Transverse colon (tissue), 4 donors: ENCODE data around the gene DGCR2. TPM values are rescaled to one million over a fixed set of nuclear protein-coding genes. Genes with fewer than 3 reads are reported as not detected.
"Not testable (repeated sequence)": the region's sequence is repeated elsewhere in the genome, so short reads cannot be mapped to it uniquely, and the experiment has no call there.

ENCODE experiments used
- DNase-seq: peaks from one replicate; pipeline ENCODE4 v3.0.0-alpha.2; 2019
- H3K27ac ChIP-seq, 4 donors: fragments of 200-600 bp; sonication (generic); 2 replicates each; pipeline ENCODE4 v1.5.1; 2016 to 2018; ENCODE audit warnings: inconsistent platforms in 4 of 4
- H3K27me3 ChIP-seq: fragments of 200-600 bp; sonication (generic); 2 replicates; pipeline ENCODE4 v1.5.1; 2017; ENCODE audit warnings: inconsistent platforms
- H3K36me3 ChIP-seq, 4 donors: fragments of 200-600 bp; sonication (generic); 2 replicates each; pipeline ENCODE4 v1.5.1; 2017 to 2019; ENCODE audit warnings: inconsistent platforms in 4 of 4
- H3K4me1 ChIP-seq, 4 donors: fragments of 200-600 bp; sonication (generic); 2 replicates each; pipeline ENCODE4 v1.5.1; 2017 to 2020; ENCODE audit warnings: inconsistent platforms in 4 of 4
- H3K4me3 ChIP-seq, 4 donors: fragments of 200-600 bp; sonication (generic); 1 replicate in 1 of 4; 2 replicates in 3 of 4; pipeline versions ENCODE4 v1.5.1 to v1.6.1; 2017 to 2019; ENCODE audit warnings: inconsistent platforms in 4 of 4
- H3K9me3 ChIP-seq, 2 donors: fragments of 200-600 bp; sonication (generic); 2 replicates each; pipeline ENCODE4 v1.5.1; 2017 to 2019; ENCODE audit warnings: inconsistent platforms in 2 of 2
- CTCF ChIP-seq, 5 experiments: fragments of 200-600 bp in 3 of 5; fragments of 450-650 bp in 2 of 5; sonication (generic) in 3 of 5; IDR thresholded peaks; 1 replicate in 2 of 5; 2 replicates in 3 of 5; pipeline ENCODE4 v1.5.1; 2016 to 2017; ENCODE audit warnings: antibody characterized with exemption in 5 of 5, inconsistent platforms in 3 of 5, mild to moderate bottlenecking in 2 of 5, moderate library complexity in 1 of 5
- EP300 ChIP-seq: sonication (generic); formaldehyde crosslinking; IDR thresholded peaks from one replicate; pipeline ENCODE4 v1.6.1; 2017; ENCODE audit warnings: antibody characterized with exemption, low read depth
- POLR2A ChIP-seq: fragments of 450-650 bp; IDR thresholded peaks from one replicate; pipeline ENCODE4 v1.6.1; 2016; ENCODE audit warnings: antibody characterized with exemption, mild to moderate bottlenecking, moderate library complexity
- POLR2AphosphoS5 ChIP-seq, 3 donors: sonication (generic); formaldehyde crosslinking; IDR thresholded peaks; one replicate each; pipeline ENCODE4 v1.6.1; 2016; ENCODE audit warnings: antibody characterized with exemption in 3 of 3
- WGBS, 2 donors: methylation state at CpG; one replicate each; pipeline ENCODE4 v1.1.5; 2018; ENCODE audit warnings: low coverage in 1 of 2; 5-methylcytosine and 5-hydroxymethylcytosine counted together
- in situ Hi-C, 4 donors: fragments of 200-750 bp; cut with MboI; loops; one replicate each; pipeline versions ENCODE4 v1.15.0 to v1.15.1; 2017; ENCODE audit warnings: low sequenced_read_pairs in 3 of 4, low pct_ligation_motif_present in 1 of 4, low pct_unique_long_range_greater_than_20kb in 1 of 4
- intact Hi-C: fragments of 100-400 bp; cut with DNase I; formaldehyde crosslinking; loops from one replicate; pipeline ENCODE4 v1.15.1; 2023; ENCODE audit warnings: low total_unique reads
- total RNA-seq, 4 donors: library from RNA; depleted of rRNA; stranded (reverse); fragments of >200 nt; gene quantifications; one replicate each; pipeline ENCODE4 v1.1.0, GENCODE V29; 2016

DGCR2 gene
- total RNA-seq, 4 donors from 2014 or later = 71.6 to 106 (median 94.3) TPM

- DNase-seq = no peak
- in situ Hi-C loops (no loop called here), intact Hi-C loops (no loop called here)
- peaks cover 15% of the 10 kb centered on the region for H3K27me3 ChIP-seq
- TF ChIP-seq POLR2AphosphoS5 (IDR thresholded peaks at IDR 0.05) = no peak
- no peak for TF ChIP-seq CTCF (IDR thresholded peaks at IDR 0.05)
- no peaks in the 10 kb centered on the region for H3K9me3 ChIP-seq
- WGBS, 2 donors = 86% methylated on average over 4 of the region's 4 CpGs; no CpG with 5 or more reads in 1 of the 2 donors
- H3K27ac ChIP-seq = no peak overlapping the region
- no peak overlapping the region for H3K4me3 ChIP-seq
- H3K4me1 ChIP-seq = no peaks in the 10 kb centered on the region
- no peaks in the 10 kb centered on the region for H3K36me3 ChIP-seq
Measured at GRCh38 chr22:19018256-19018655, 104.0 kb downstream of the DGCR2 start.

GRCh38 chr22:19016081-19016766, 106.0 kb downstream of the DGCR2 start:
- Histone ChIP-seq H3K4me3 (no peak overlapping the region), H3K36me3 (no peaks in the 10 kb centered on the region), H3K9me3 (no peaks in the 10 kb centered on the region), H3K27ac (no peak overlapping the region), H3K27me3 (peaks cover 9% of the 10 kb centered on the region), H3K4me1 (no peaks in the 10 kb centered on the region)
- no peak for TF ChIP-seq POLR2A
- 73 to 84% methylated on average over 3 to 15 of the region's 15 CpGs for WGBS, 2 donors
- in situ Hi-C loops (no loop called here), intact Hi-C loops (no loop called here)
- no peak for DNase-seq

GRCh38 chr22:19014886-19015285, 107.3 kb downstream of the DGCR2 start:
- no peaks in the 10 kb centered on the region for H3K36me3 ChIP-seq
- no peaks in the 10 kb centered on the region for H3K9me3 ChIP-seq
- in situ Hi-C loops = no loop called here
- no peak for TF ChIP-seq POLR2AphosphoS5 (IDR thresholded peaks at IDR 0.05)
- TF ChIP-seq POLR2A = no peak
- TF ChIP-seq EP300 = no peak
- TF ChIP-seq CTCF (IDR thresholded peaks at IDR 0.05) = no peak
- WGBS, 2 donors = 52 to 66% methylated on average over 3 to 4 of the region's 4 CpGs
- H3K4me1 ChIP-seq = no peaks in the 10 kb centered on the region
- no peak for DNase-seq
- H3K27ac ChIP-seq = no peak overlapping the region
- intact Hi-C loops = no loop called here
- no peak overlapping the region for H3K4me3 ChIP-seq
- H3K27me3 ChIP-seq = peaks cover 14% of the 10 kb centered on the region

GRCh38 chr22:19013881-19014598, 108.2 kb downstream of the DGCR2 start:
- H3K27ac ChIP-seq, H3K4me1 ChIP-seq, in situ Hi-C loops, DNase-seq, H3K4me3 ChIP-seq, intact Hi-C loops, H3K9me3 ChIP-seq, H3K36me3 ChIP-seq: not testable (repeated sequence)
- 83% methylated on average over 10 to 11 of the region's 11 CpGs for WGBS, 2 donors
- peaks cover 15% of the 10 kb centered on the region for H3K27me3 ChIP-seq

GRCh38 chr22:19013411-19013810, 108.8 kb downstream of the DGCR2 start:
- H3K27ac ChIP-seq, intact Hi-C loops, H3K4me3 ChIP-seq, in situ Hi-C loops, H3K36me3 ChIP-seq, DNase-seq, H3K9me3 ChIP-seq, H3K4me1 ChIP-seq: not testable (repeated sequence)
- peaks cover 19% of the 10 kb centered on the region for H3K27me3 ChIP-seq
- 92 to 93% methylated on average over 5 to 7 of the region's 7 CpGs for WGBS, 2 donors
